ENCODE results near the gene TVP23B.

Gene TVP23B

DNA sequence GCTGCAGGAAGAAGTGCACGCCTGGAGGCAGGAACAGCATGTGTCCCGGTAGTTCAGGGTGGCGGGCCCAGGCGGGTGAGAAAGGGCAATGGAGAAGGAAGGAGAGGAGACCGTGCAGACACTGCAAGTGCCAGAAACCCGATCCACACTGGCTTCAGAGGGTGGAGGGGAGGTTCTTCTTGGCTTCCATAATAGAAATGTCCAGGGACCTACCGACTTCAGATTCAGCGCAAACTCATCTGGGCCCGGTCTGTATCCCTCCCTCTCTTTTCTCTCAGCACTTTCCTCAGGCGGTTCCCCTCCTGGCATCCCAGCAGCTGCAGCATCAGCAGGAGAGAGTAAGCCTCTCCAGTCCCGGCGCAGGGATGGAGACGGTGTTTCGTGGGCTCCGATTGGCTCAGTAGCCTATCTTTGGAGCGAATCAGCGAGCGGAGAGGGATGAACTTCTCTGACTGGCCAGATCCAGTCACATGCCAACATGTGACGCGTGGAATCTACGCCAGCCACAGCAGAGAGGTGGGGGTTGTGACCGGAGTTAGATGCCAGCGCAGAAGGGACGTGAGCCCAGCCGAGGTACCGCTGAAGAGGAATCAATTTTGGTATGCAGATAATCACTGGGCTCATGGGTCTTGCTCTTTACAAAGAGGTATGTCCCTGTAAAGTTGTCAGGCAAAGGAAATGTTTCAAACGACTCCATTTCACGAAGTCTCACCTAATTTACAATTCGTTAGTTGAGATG is 75.0 kb downstream of the TVP23B start:
- DNase-seq: peak; percentile 89
- TF ChIP-seq, protein P1, sequence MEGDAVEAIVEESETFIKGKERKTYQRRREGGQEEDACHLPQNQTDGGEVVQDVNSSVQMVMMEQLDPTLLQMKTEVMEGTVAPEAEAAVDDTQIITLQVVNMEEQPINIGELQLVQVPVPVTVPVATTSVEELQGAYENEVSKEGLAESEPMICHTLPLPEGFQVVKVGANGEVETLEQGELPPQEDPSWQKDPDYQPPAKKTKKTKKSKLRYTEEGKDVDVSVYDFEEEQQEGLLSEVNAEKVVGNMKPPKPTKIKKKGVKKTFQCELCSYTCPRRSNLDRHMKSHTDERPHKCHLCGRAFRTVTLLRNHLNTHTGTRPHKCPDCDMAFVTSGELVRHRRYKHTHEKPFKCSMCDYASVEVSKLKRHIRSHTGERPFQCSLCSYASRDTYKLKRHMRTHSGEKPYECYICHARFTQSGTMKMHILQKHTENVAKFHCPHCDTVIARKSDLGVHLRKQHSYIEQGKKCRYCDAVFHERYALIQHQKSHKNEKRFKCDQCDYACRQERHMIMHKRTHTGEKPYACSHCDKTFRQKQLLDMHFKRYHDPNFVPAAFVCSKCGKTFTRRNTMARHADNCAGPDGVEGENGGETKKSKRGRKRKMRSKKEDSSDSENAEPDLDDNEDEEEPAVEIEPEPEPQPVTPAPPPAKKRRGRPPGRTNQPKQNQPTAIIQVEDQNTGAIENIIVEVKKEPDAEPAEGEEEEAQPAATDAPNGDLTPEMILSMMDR (IDR thresholded peaks at IDR 0.05; ENCODE audit: low read depth, low read length): no peak
- Histone ChIP-seq H3K9me3 (no peaks in the 10 kb centered on the region), H3K4me3 (ENCODE audit: low read depth, low read length) (peak overlapping the region; percentile 75), H3K4me1 (no peaks in the 10 kb centered on the region), H3K27me3 (no peaks in the 10 kb centered on the region), H3K36me3 (no peaks in the 10 kb centered on the region)

Data from BE2C (cell line).